HCT116 (cell line): ENCODE data around the gene SPATA3. TPM values are rescaled to one million over a fixed set of nuclear protein-coding genes. Genes with fewer than 3 reads are reported as not detected.

Source experiments
- ATAC-seq: fragments of 200-7000 bp; cut with Tn5 transposase; 2 replicates; pipeline ENCODE4 v1.9.1; 2020; ENCODE audit warnings: mild to moderate bottlenecking, moderate library complexity
- BruUV-seq: library from RNA; stranded (reverse); fragments of 400-500 nt; replicated peaks from 2 replicates; lab custom pipeline; 2021; lab: Mats Ljungman, UMichigan
- CTCF ChIA-PET: fragments of 300-600 bp; sonication (Branson Sonifier 250); formaldehyde crosslinking; loops from one replicate; lab custom pipeline; 2021; ENCODE audit warnings: antibody characterized with exemption; lab: Charles Lee
- POLR2A ChIA-PET: fragments of 300-600, 350-600 bp; sonication (Branson Sonifier 250); formaldehyde crosslinking; loops from one replicate; lab custom pipeline; 2021; ENCODE audit warnings: antibody characterized with exemption; lab: Charles Lee
- RAD21 ChIA-PET, 2 experiments: fragments of 300-600 bp; sonication (Branson Sonifier 250); formaldehyde crosslinking; loops; one replicate each; lab custom pipeline; 2023; ENCODE audit warnings: low total read pairs in 2 of 2; ENCODE audit not compliant: uncharacterized antibody in 2 of 2, unreplicated experiment in 2 of 2, low non-redundant PET in 1 of 2; lab: Charles Lee
- DNase-seq: peaks from one replicate; pipeline ENCODE4 v3.0.0-alpha.2; 2010; ENCODE audit warnings: low read depth, low spot score
- H2AFZ ChIP-seq: fragments of 200-600 bp; shearing (Covaris generic), sonication (generic); 2 replicates; pipeline ENCODE4 v1.6.1; 2017; ENCODE audit warnings: low read depth, mixed run types, mixed read lengths, antibody characterized with exemption, low read length; ENCODE audit not compliant: poor library complexity, severe bottlenecking
- H3K27ac ChIP-seq: 2 replicates; pipeline ENCODE4 v1.5.1; 2012; ENCODE audit warnings: low read depth, low read length
- H3K27me3 ChIP-seq: fragments of 200-600 bp; sonication (generic); 2 replicates; pipeline ENCODE4 v1.6.1; 2016; ENCODE audit warnings: mixed run types, low read length, mixed read lengths; ENCODE audit not compliant: insufficient read depth
- H3K36me3 ChIP-seq, 2 experiments: fragments of 200-500 bp in 1 of 2; fragments of 200-600 bp in 1 of 2; sonication (Bioruptor generic) in 1 of 2; sonication (generic) in 1 of 2; 2 replicates each; pipeline versions ENCODE4 v1.5.1 to v1.6.1; 2014 to 2016; ENCODE audit warnings: low read length in 2 of 2, inconsistent platforms in 1 of 2, mixed read lengths in 1 of 2, mixed run types in 1 of 2; ENCODE audit not compliant: insufficient read depth in 2 of 2, control insufficient read depth in 1 of 2
- H3K4me1 ChIP-seq, 2 experiments: fragments of 200-600 bp in 1 of 2; sonication (generic) in 1 of 2; 2 replicates each; pipeline versions ENCODE4 v1.5.1 to v1.6.1; 2012 to 2017; ENCODE audit warnings: low read length in 2 of 2, inconsistent platforms in 1 of 2, mild to moderate bottlenecking in 1 of 2, mixed read lengths in 1 of 2, mixed run types in 1 of 2, moderate library complexity in 1 of 2; ENCODE audit not compliant: insufficient read depth in 2 of 2, control insufficient read depth in 1 of 2
- H3K4me2 ChIP-seq: fragments of 200-600 bp; sonication (generic); 2 replicates; pipeline ENCODE4 v1.6.1; 2017; ENCODE audit warnings: mixed run types, low read length, mixed read lengths
- H3K4me3 ChIP-seq, 2 experiments: fragments of 200-600 bp in 1 of 2; sonication (generic) in 1 of 2; replicated peaks in 1 of 2; 2 replicates each; pipeline ENCODE4 v1.5.1; 2011 to 2016; ENCODE audit warnings: low read length in 2 of 2, control low read depth in 1 of 2, low read depth in 1 of 2, mild to moderate bottlenecking in 1 of 2, mixed read lengths in 1 of 2, mixed run types in 1 of 2
- H3K79me2 ChIP-seq: fragments of 200-600 bp; sonication (generic); 2 replicates; pipeline ENCODE4 v1.6.1; 2017; ENCODE audit warnings: mild to moderate bottlenecking, mixed run types, low read length, moderate library complexity, mixed read lengths; ENCODE audit not compliant: insufficient read depth
- H3K9ac ChIP-seq: fragments of 200-600 bp; sonication (generic); 2 replicates; pipeline ENCODE4 v1.6.1; 2016; ENCODE audit warnings: low read length, mixed read lengths
- H3K9me2 ChIP-seq: fragments of 200-600 bp; sonication (generic), shearing (Covaris generic); 2 replicates; pipeline ENCODE4 v1.6.1; 2017; ENCODE audit warnings: mixed run types, mild to moderate bottlenecking, moderate library complexity; ENCODE audit not compliant: insufficient read depth
- H3K9me3 ChIP-seq, 2 experiments: fragments of 200-500 bp in 1 of 2; fragments of 200-600 bp in 1 of 2; sonication (Bioruptor generic) in 1 of 2; sonication (generic) in 1 of 2; 2 replicates each; pipeline ENCODE4 v1.6.1; 2014 to 2017; ENCODE audit warnings: low read length in 2 of 2, mixed read lengths in 2 of 2, inconsistent platforms in 1 of 2, low read depth in 1 of 2, mild to moderate bottlenecking in 1 of 2, mixed run types in 1 of 2, moderate library complexity in 1 of 2; ENCODE audit not compliant: control insufficient read depth in 1 of 2, insufficient read depth in 1 of 2
- H4K20me1 ChIP-seq: fragments of 200-600 bp; sonication (generic), shearing (Covaris generic); 2 replicates; pipeline ENCODE4 v1.6.1; 2017; ENCODE audit warnings: mixed run types, mild to moderate bottlenecking, moderate library complexity; ENCODE audit not compliant: insufficient read depth
- FOSL1 ChIP-seq: IDR thresholded peaks from 2 replicates; pipeline ENCODE4 v1.6.1; 2012; ENCODE audit warnings: low read depth
- ZFX ChIP-seq: fragments of 450-650 bp; IDR thresholded peaks from 2 replicates; pipeline ENCODE4 v1.6.1; 2017
- ZNF274 ChIP-seq: fragments of 200-500 bp; sonication (Bioruptor generic); IDR thresholded peaks from 2 replicates; pipeline ENCODE4 v1.6.1; 2014; ENCODE audit warnings: mild to moderate bottlenecking, low read depth, low read length, inconsistent platforms
- intact Hi-C: fragments of 100-400 bp; cut with micrococcal nuclease; formaldehyde crosslinking; loops from 2 replicates; pipeline ENCODE4 v1.10.0; 2022
- total RNA-seq: library from RNA; stranded (reverse); gene quantifications from one replicate; pipeline ENCODE4 v1.2.1, GENCODE V29; 2021; ENCODE audit not compliant: unreplicated experiment
- TF ChIP-seq, protein P1 (sequence below): IDR thresholded peaks from 2 replicates; pipeline ENCODE4 v1.6.1; 2012

The SPATA3 gene
- total RNA-seq, 1 experiment from 2014 or later, result not detected

DNA sequence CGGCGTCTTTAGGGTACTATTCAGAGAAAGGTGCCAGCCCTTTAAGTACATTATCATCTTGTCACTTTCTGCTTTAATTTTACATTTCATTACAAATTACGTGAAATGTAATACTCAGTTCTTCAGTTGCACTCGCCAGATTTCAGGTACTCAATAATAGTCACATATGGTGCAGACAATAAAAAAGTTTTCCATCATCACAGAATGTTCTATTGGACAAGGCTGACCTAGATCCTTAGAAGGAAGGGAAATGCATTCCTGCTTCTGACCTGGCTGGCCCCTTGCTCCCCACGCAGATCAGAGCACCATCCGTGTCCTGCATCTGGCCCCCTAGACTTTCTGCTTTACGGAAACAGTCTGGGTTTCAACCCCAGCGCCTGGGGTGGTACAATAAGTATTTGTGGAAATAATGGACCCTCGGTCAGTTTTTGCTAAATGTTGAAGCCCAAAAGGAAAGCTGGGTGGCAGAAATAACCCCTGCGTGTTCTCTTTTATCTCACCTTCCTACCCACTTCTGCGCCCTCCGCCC lies 40.7 kb downstream of the SPATA3 start:
- no peak overlapping the region for H3K27ac ChIP-seq
- RAD21 ChIA-PET, result no interaction called here
- H3K79me2 ChIP-seq, result no peaks in the 10 kb centered on the region
- no peaks in the 10 kb centered on the region for H3K36me3 ChIP-seq
- POLR2A ChIA-PET, result no interaction called here
- H3K9ac ChIP-seq, result no peak overlapping the region
- H3K27me3 ChIP-seq, result no peaks in the 10 kb centered on the region
- TF ChIP-seq FOSL1, result no peak
- TF ChIP-seq, protein P1, sequence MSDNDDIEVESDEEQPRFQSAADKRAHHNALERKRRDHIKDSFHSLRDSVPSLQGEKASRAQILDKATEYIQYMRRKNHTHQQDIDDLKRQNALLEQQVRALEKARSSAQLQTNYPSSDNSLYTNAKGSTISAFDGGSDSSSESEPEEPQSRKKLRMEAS, result no peak
- no peak for DNase-seq
- no peaks in the 10 kb centered on the region for H4K20me1 ChIP-seq
- no peaks in the 10 kb centered on the region for H3K9me2 ChIP-seq
- CTCF ChIA-PET, result no interaction called here
- H3K4me3 ChIP-seq, result peak overlapping the region in 1 of 2 experiments; percentile 42; a peak in 2 of 4 replicates
- no peak for ATAC-seq
- H2AFZ ChIP-seq, result peak overlapping the region; percentile 22
- no TSS peak for BruUV-seq
- peaks cover 0 to 11% of the 10 kb centered on the region in 2 experiments; a peak in 1 of 4 replicates for H3K4me1 ChIP-seq
- intact Hi-C loops, result no loop called here
- peak overlapping the region; percentile 77 for H3K4me2 ChIP-seq
- no peaks in the 10 kb centered on the region for H3K9me3 ChIP-seq

DNA sequence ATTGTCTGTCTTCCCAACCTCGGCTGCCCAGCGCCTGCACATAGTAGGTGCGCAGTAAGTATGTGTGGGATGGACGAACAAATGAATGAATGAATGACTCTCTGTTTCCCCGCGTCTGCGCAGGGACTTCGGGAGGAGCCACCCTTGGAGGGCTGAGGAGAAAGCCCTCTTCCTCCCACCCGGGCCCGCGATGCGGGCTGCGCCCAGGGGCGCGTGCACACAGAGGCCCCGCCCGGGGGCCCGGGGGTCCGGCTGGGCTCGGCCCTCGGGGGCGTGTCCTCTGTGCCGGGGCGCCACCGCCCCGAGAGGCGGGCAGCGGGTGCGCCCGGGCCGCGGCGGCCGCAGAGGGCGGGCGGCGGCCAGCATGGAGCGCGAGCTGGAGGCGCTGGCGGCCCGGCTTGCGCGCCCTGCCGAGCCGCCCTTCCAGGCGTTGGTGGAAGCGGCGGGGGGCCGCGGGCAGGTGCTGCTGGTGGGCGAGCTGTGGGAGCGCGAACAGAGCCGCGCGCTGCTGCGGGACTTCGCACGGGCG lies 41.3 kb downstream of the SPATA3 start, which contains the start of gene C2orf72:
Gene C2orf72 (plus strand): TSS at position 322 of the 529 bp plus-strand sequence. CDS start 43 bp downstream, at position 365.
- Histone ChIP-seq H2AFZ (peak within 1 kb of the TSS; percentile 22), H4K20me1 (no peaks in the 10 kb centered on the region), H3K79me2 (no peaks in the 10 kb centered on the region)
- DNase-seq, result no peak
- TF ChIP-seq ZFX (0 out of 2 replicates have a peak, but pooled peaks have one; percentile 17), ZNF274 (no peak)
- TF ChIP-seq, all 23 proteins: peak for 1
- Histone ChIP-seq H3K27ac (peak within 1 kb of the TSS; percentile 36; the same call in 1 of the 2 replicates), H3K27me3 (no peaks in the 10 kb centered on the region), H3K4me3 (peak within 1 kb of the TSS; percentile 42 to 58), H3K9ac (0 out of 2 replicates have a peak within 1 kb of the TSS, but pooled peaks have one; percentile 33), H3K4me1 (peaks cover 0 to 11% of the 10 kb centered on the region in 2 experiments; a peak in 1 of 4 replicates), H3K36me3 (no peaks in the 10 kb centered on the region), H3K9me3 (no peaks in the 10 kb centered on the region), H3K9me2 (no peaks in the 10 kb centered on the region), H3K4me2 (peak within 1 kb of the TSS; percentile 83)
- RAD21 ChIA-PET, result no interaction called here
- intact Hi-C loops, result no loop called here
- CTCF ChIA-PET, result no interaction called here
- POLR2A ChIA-PET, result no interaction called here
- ATAC-seq, result peak; percentile 78
- BruUV-seq, result no TSS peak
